ENCODE data around the gene PDXDC1.
"Not testable (repeated sequence)": the region's sequence is repeated elsewhere in the genome, so short reads cannot be mapped to it uniquely, and the experiment has no call there.

Gene PDXDC1

GRCh38 chr16:14974656-14975417, at the start of gene PDXDC1:
TSS of gene PDXDC1 (plus strand) at chr16:14975026. CDS start at chr16:14975200, 174 bp downstream.
- H3K27ac ChIP-seq (ENCODE audit: low read depth, low read length) = peak within 1 kb of the TSS; percentile 87
- not testable (repeated sequence) for H3K27me3 ChIP-seq (ENCODE audit: control insufficient read depth, insufficient read depth, low read length); H3K36me3 ChIP-seq (ENCODE audit: control insufficient read depth, insufficient read depth, low read length); H3K4me1 ChIP-seq (ENCODE audit: control insufficient read depth, insufficient read depth, low read length)
- H3K9ac ChIP-seq (ENCODE audit: low read length) = peak within 1 kb of the TSS; percentile 69
- H3K4me3 ChIP-seq (ENCODE audit: low read length) = peak within 1 kb of the TSS; percentile 77

GRCh38 chr16:14928064-14928714, 46.6 kb upstream of the PDXDC1 start:
- not testable (repeated sequence) for H3K27me3 ChIP-seq (ENCODE audit: control insufficient read depth, insufficient read depth, low read length); H3K27ac ChIP-seq (ENCODE audit: low read depth, low read length); H3K36me3 ChIP-seq (ENCODE audit: control insufficient read depth, insufficient read depth, low read length); H3K9ac ChIP-seq (ENCODE audit: low read length); H3K4me3 ChIP-seq (ENCODE audit: low read length); H3K4me1 ChIP-seq (ENCODE audit: control insufficient read depth, insufficient read depth, low read length)

- H3K27me3 ChIP-seq (ENCODE audit: control insufficient read depth, insufficient read depth, low read length); H3K36me3 ChIP-seq (ENCODE audit: control insufficient read depth, insufficient read depth, low read length); H3K4me1 ChIP-seq (ENCODE audit: control insufficient read depth, insufficient read depth, low read length); H3K27ac ChIP-seq (ENCODE audit: low read depth, low read length); H3K9ac ChIP-seq (ENCODE audit: low read length); H3K4me3 ChIP-seq (ENCODE audit: low read length): not testable (repeated sequence)
Measured at GRCh38 chr16:14929176-14929575, 45.6 kb upstream of the PDXDC1 start.

- H3K4me3 ChIP-seq (ENCODE audit: low read length); H3K9ac ChIP-seq (ENCODE audit: low read length); H3K4me1 ChIP-seq (ENCODE audit: control insufficient read depth, insufficient read depth, low read length); H3K36me3 ChIP-seq (ENCODE audit: control insufficient read depth, insufficient read depth, low read length); H3K27me3 ChIP-seq (ENCODE audit: control insufficient read depth, insufficient read depth, low read length); H3K27ac ChIP-seq (ENCODE audit: low read depth, low read length): not testable (repeated sequence)
Measured at GRCh38 chr16:14930246-14930645, 44.6 kb upstream of the PDXDC1 start.

GRCh38 chr16:14930971-14931370, 43.9 kb upstream of the PDXDC1 start:
- not testable (repeated sequence) for H3K4me3 ChIP-seq (ENCODE audit: low read length); H3K36me3 ChIP-seq (ENCODE audit: control insufficient read depth, insufficient read depth, low read length); H3K27ac ChIP-seq (ENCODE audit: low read depth, low read length); H3K9ac ChIP-seq (ENCODE audit: low read length); H3K4me1 ChIP-seq (ENCODE audit: control insufficient read depth, insufficient read depth, low read length); H3K27me3 ChIP-seq (ENCODE audit: control insufficient read depth, insufficient read depth, low read length)

- H3K4me3 ChIP-seq (ENCODE audit: low read length); H3K27me3 ChIP-seq (ENCODE audit: control insufficient read depth, insufficient read depth, low read length); H3K27ac ChIP-seq (ENCODE audit: low read depth, low read length); H3K9ac ChIP-seq (ENCODE audit: low read length); H3K4me1 ChIP-seq (ENCODE audit: control insufficient read depth, insufficient read depth, low read length); H3K36me3 ChIP-seq (ENCODE audit: control insufficient read depth, insufficient read depth, low read length): not testable (repeated sequence)
Measured at GRCh38 chr16:14932581-14933375, 42.0 kb upstream of the PDXDC1 start.

- not testable (repeated sequence) for H3K9ac ChIP-seq (ENCODE audit: low read length); H3K27me3 ChIP-seq (ENCODE audit: control insufficient read depth, insufficient read depth, low read length); H3K4me3 ChIP-seq (ENCODE audit: low read length); H3K4me1 ChIP-seq (ENCODE audit: control insufficient read depth, insufficient read depth, low read length); H3K27ac ChIP-seq (ENCODE audit: low read depth, low read length); H3K36me3 ChIP-seq (ENCODE audit: control insufficient read depth, insufficient read depth, low read length)
Measured at GRCh38 chr16:14937143-14937542, 37.7 kb upstream of the PDXDC1 start, which contains the start of gene NPIPA1. TSS of gene NPIPA1 (plus strand) at chr16:14937443. CDS start at chr16:14937443, 0 bp downstream.

- not testable (repeated sequence) for H3K4me1 ChIP-seq (ENCODE audit: control insufficient read depth, insufficient read depth, low read length); H3K27me3 ChIP-seq (ENCODE audit: control insufficient read depth, insufficient read depth, low read length); H3K27ac ChIP-seq (ENCODE audit: low read depth, low read length); H3K4me3 ChIP-seq (ENCODE audit: low read length); H3K36me3 ChIP-seq (ENCODE audit: control insufficient read depth, insufficient read depth, low read length); H3K9ac ChIP-seq (ENCODE audit: low read length)
Measured at GRCh38 chr16:14937994-14938393, 36.8 kb upstream of the PDXDC1 start.

GRCh38 chr16:14942686-14943085, 32.1 kb upstream of the PDXDC1 start:
- not testable (repeated sequence) for H3K27ac ChIP-seq (ENCODE audit: low read depth, low read length); H3K36me3 ChIP-seq (ENCODE audit: control insufficient read depth, insufficient read depth, low read length); H3K4me1 ChIP-seq (ENCODE audit: control insufficient read depth, insufficient read depth, low read length); H3K4me3 ChIP-seq (ENCODE audit: low read length); H3K27me3 ChIP-seq (ENCODE audit: control insufficient read depth, insufficient read depth, low read length); H3K9ac ChIP-seq (ENCODE audit: low read length)

- Histone ChIP-seq H3K4me3 (ENCODE audit: low read length) (no peak overlapping the region), H3K4me1 (ENCODE audit: control insufficient read depth, insufficient read depth, low read length) (no peaks in the 10 kb centered on the region), H3K27ac (ENCODE audit: low read depth, low read length) (no peak overlapping the region), H3K9ac (ENCODE audit: low read length) (no peak overlapping the region), H3K27me3 (ENCODE audit: control insufficient read depth, insufficient read depth, low read length) (no peaks in the 10 kb centered on the region), H3K36me3 (ENCODE audit: control insufficient read depth, insufficient read depth, low read length) (no peaks in the 10 kb centered on the region)
Measured at GRCh38 chr16:14955546-14956231, 19.1 kb upstream of the PDXDC1 start.

GRCh38 chr16:14957576-14958322, 17.1 kb upstream of the PDXDC1 start:
- H3K9ac ChIP-seq (ENCODE audit: low read length) = no peak overlapping the region
- no peak overlapping the region for H3K27ac ChIP-seq (ENCODE audit: low read depth, low read length)
- no peak overlapping the region for H3K4me3 ChIP-seq (ENCODE audit: low read length)
- no peaks in the 10 kb centered on the region for H3K27me3 ChIP-seq (ENCODE audit: control insufficient read depth, insufficient read depth, low read length)
- H3K4me1 ChIP-seq (ENCODE audit: control insufficient read depth, insufficient read depth, low read length) = no peaks in the 10 kb centered on the region
- H3K36me3 ChIP-seq (ENCODE audit: control insufficient read depth, insufficient read depth, low read length) = no peaks in the 10 kb centered on the region

- no peak overlapping the region for H3K4me3 ChIP-seq (ENCODE audit: low read length)
- no peaks in the 10 kb centered on the region for H3K4me1 ChIP-seq (ENCODE audit: control insufficient read depth, insufficient read depth, low read length)
- H3K9ac ChIP-seq (ENCODE audit: low read length) = no peak overlapping the region
- no peaks in the 10 kb centered on the region for H3K27me3 ChIP-seq (ENCODE audit: control insufficient read depth, insufficient read depth, low read length)
- H3K36me3 ChIP-seq (ENCODE audit: control insufficient read depth, insufficient read depth, low read length) = no peaks in the 10 kb centered on the region
- no peak overlapping the region for H3K27ac ChIP-seq (ENCODE audit: low read depth, low read length)
Measured at GRCh38 chr16:14958323-14958600, 16.6 kb upstream of the PDXDC1 start.
